WTC11 (cell line): ENCODE results near the gene MORN4. TPM values are rescaled to one million over a fixed set of nuclear protein-coding genes. Genes with fewer than 3 reads are reported as not detected.
A peak's percentile ranks its signal among the peaks of the same experiment; 100 is the strongest.

Source experiments
- ATAC-seq: fragments of 200-7000 bp; cut with Tn5 transposase; 2 replicates; pipeline ENCODE4 v1.10.0; 2021; ENCODE audit warnings: mild to moderate bottlenecking, moderate library complexity
- CTCF ChIA-PET: fragments of 300-600 bp; sonication (Branson Sonifier 250); formaldehyde crosslinking; loops from one replicate; lab custom pipeline; 2021; ENCODE audit warnings: antibody characterized with exemption; lab: Charles Lee
- POLR2A ChIA-PET: fragments of 350-600 bp; sonication (Branson Sonifier 250); formaldehyde crosslinking; loops from one replicate; lab custom pipeline; 2021; ENCODE audit warnings: antibody characterized with exemption; lab: Charles Lee
- DNase-seq: peaks from one replicate; pipeline ENCODE4 v3.0.0; 2021; ENCODE audit warnings: low spot score
- H3K27ac Mint-ChIP-seq: 2 replicates; pipeline ENCODE4 v1.8.0; 2021; ENCODE audit warnings: mixed read lengths
- H3K27me3 Mint-ChIP-seq: 2 replicates; pipeline ENCODE4 v1.8.0; 2021; ENCODE audit warnings: low read depth, mild to moderate bottlenecking, moderate library complexity, mixed read lengths
- H3K36me3 Mint-ChIP-seq: 2 replicates; pipeline ENCODE4 v1.8.0; 2021; ENCODE audit warnings: mixed read lengths
- H3K4me1 Mint-ChIP-seq: 2 replicates; pipeline ENCODE4 v1.8.0; 2022; ENCODE audit warnings: mixed read lengths
- H3K4me3 Mint-ChIP-seq: 2 replicates; pipeline ENCODE4 v1.8.0; 2021; ENCODE audit warnings: mild to moderate bottlenecking, moderate library complexity, mixed read lengths
- H3K9me3 Mint-ChIP-seq: 2 replicates; pipeline ENCODE4 v1.8.0; 2021; ENCODE audit warnings: mixed read lengths
- EMX1 ChIP-seq: fragments of 250-450 bp; sonication (Bioruptor Pico); IDR thresholded peaks from 2 replicates; pipeline ENCODE4 v1.8.0; 2021; ENCODE audit warnings: mild to moderate bottlenecking
- ETV6 ChIP-seq: sonication (generic); formaldehyde crosslinking; IDR thresholded peaks from 2 replicates; pipeline ENCODE4 v1.8.1; 2022; ENCODE audit warnings: mild to moderate bottlenecking, missing genetic modification reagents
- FOXK1 ChIP-seq: sonication (generic); formaldehyde crosslinking; IDR thresholded peaks from 2 replicates; pipeline ENCODE4 v1.8.0; 2022; ENCODE audit warnings: mild to moderate bottlenecking, moderate library complexity, missing genetic modification reagents
- GABPB1 ChIP-seq: sonication (generic); formaldehyde crosslinking; IDR thresholded peaks from 2 replicates; pipeline ENCODE4 v1.8.1; 2023; ENCODE audit warnings: mild to moderate bottlenecking, missing genetic modification reagents
- GTF2I ChIP-seq: fragments of 250-450 bp; sonication (Bioruptor Pico); conservative IDR thresholded peaks from 2 replicates; pipeline ENCODE4 v1.4.0; 2021; ENCODE audit warnings: mild to moderate bottlenecking
- KAT7 ChIP-seq: sonication (generic); formaldehyde crosslinking; IDR thresholded peaks from 2 replicates; pipeline ENCODE4 v1.8.1; 2023; ENCODE audit warnings: missing genetic modification reagents, mild to moderate bottlenecking, borderline replicate concordance
- NR2C2 ChIP-seq: sonication (generic); formaldehyde crosslinking; IDR thresholded peaks from 2 replicates; pipeline ENCODE4 v1.8.0; 2022; ENCODE audit warnings: mild to moderate bottlenecking, missing genetic modification reagents
- NR3C1 ChIP-seq: sonication (generic); formaldehyde crosslinking; conservative IDR thresholded peaks from 2 replicates; pipeline ENCODE4 v1.8.1; 2023; ENCODE audit warnings: low read depth, mild to moderate bottlenecking, missing genetic modification reagents
- OVOL2 ChIP-seq: fragments of 250-450 bp; sonication (Bioruptor Pico); IDR thresholded peaks from 2 replicates; pipeline ENCODE4 v1.9.0; 2021; ENCODE audit warnings: mild to moderate bottlenecking, borderline replicate concordance
- PRRX2 ChIP-seq: fragments of 250-450 bp; sonication (Bioruptor Pico); IDR thresholded peaks from 2 replicates; pipeline ENCODE4 v1.8.0; 2021; ENCODE audit warnings: mild to moderate bottlenecking
- RORB ChIP-seq: fragments of 250-450 bp; sonication (Bioruptor Pico); IDR thresholded peaks from 2 replicates; pipeline ENCODE4 v1.9.0; 2021; ENCODE audit warnings: mild to moderate bottlenecking
- TEAD4 ChIP-seq: sonication (generic); formaldehyde crosslinking; IDR thresholded peaks from 2 replicates; pipeline ENCODE4 v1.8.0; 2022; ENCODE audit warnings: mild to moderate bottlenecking, missing genetic modification reagents
- ZNF232 ChIP-seq: sonication (generic); formaldehyde crosslinking; IDR thresholded peaks from 2 replicates; pipeline ENCODE4 v1.8.0; 2022; ENCODE audit warnings: mild to moderate bottlenecking, missing genetic modification reagents
- total RNA-seq: library from RNA; stranded (reverse); gene quantifications from 3 replicates; pipeline ENCODE4 v1.2.3, GENCODE V29; 2021
- TF ChIP-seq, protein P1 (sequence below): sonication (generic); formaldehyde crosslinking; IDR thresholded peaks from 2 replicates; pipeline ENCODE4 v1.8.1; 2023; ENCODE audit warnings: mild to moderate bottlenecking, missing genetic modification reagents, moderate library complexity
- TF ChIP-seq, protein P2 (sequence below): sonication (generic); formaldehyde crosslinking; IDR thresholded peaks from 2 replicates; pipeline ENCODE4 v1.8.0; 2022; ENCODE audit warnings: mild to moderate bottlenecking, missing genetic modification reagents
- TF ChIP-seq, protein P3 (sequence below): sonication (generic); formaldehyde crosslinking; conservative IDR thresholded peaks from 2 replicates; pipeline ENCODE4 v1.8.1; 2022; ENCODE audit warnings: mild to moderate bottlenecking, missing genetic modification reagents
- TF ChIP-seq, protein P4 (sequence below): sonication (generic); formaldehyde crosslinking; IDR thresholded peaks from 2 replicates; pipeline ENCODE4 v1.8.1; 2023; ENCODE audit warnings: mild to moderate bottlenecking, moderate library complexity, missing genetic modification reagents
- TF ChIP-seq, protein P5 (sequence below): sonication (generic); formaldehyde crosslinking; IDR thresholded peaks from 2 replicates; pipeline ENCODE4 v1.8.0; 2022; ENCODE audit warnings: mild to moderate bottlenecking, missing genetic modification reagents
- TF ChIP-seq, protein P6 (sequence below): sonication (generic); formaldehyde crosslinking; IDR thresholded peaks from 2 replicates; pipeline ENCODE4 v1.8.0; 2023; ENCODE audit warnings: missing genetic modification reagents, mild to moderate bottlenecking, borderline replicate concordance
- TF ChIP-seq, protein P7 (sequence below): sonication (generic); formaldehyde crosslinking; conservative IDR thresholded peaks from 2 replicates; pipeline ENCODE4 v1.8.1; 2023; ENCODE audit warnings: mild to moderate bottlenecking, low read depth, missing genetic modification reagents, moderate library complexity
- TF ChIP-seq, protein P8 (sequence below): fragments of 250-450 bp; sonication (Bioruptor Pico); conservative IDR thresholded peaks from 2 replicates; pipeline ENCODE4 v1.9.0; 2021; ENCODE audit warnings: mild to moderate bottlenecking

MORN4 gene
- total RNA-seq, 1 experiment from 2014 or later, result 21.8 TPM

DNA sequence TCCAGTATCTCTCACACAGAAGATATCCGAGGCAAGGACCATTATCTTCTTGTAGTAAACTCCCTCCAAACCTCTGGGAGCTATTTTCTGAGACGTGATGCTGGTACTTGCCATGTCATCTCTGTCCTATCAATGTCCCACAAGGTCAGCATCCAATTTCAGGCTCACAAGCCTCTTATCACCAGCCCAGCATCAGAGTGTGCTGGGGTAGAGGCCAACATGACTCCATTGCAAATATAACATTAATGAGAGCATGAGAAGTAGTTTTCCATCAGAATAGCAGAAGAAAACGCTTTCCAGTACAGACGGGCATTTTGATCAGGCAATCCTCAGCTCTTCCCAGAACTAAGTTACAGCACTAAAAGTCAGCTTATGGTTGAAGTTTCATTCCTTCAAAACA, 5.6 kb downstream of the MORN4 start:
- H3K27ac Mint-ChIP-seq, result peak overlapping the region; percentile 6; the same call in 1 of the 2 replicates
- ChIA-PET POLR2A (no interaction called here), CTCF (interaction anchor here (0.6 to 1.5 kb wide), 2 partner anchors 56 to 380 kb away, joined by 3 to 7 read pairs; partner anchors contain the start of gene ANKRD2)
- H3K27me3 Mint-ChIP-seq, result no peaks in the 10 kb centered on the region
- H3K36me3 Mint-ChIP-seq, result no peaks in the 10 kb centered on the region
- no peaks in the 10 kb centered on the region for H3K9me3 Mint-ChIP-seq
- H3K4me1 Mint-ChIP-seq, result peaks cover 5% of the 10 kb centered on the region; the same call in 1 of the 2 replicates
- H3K4me3 Mint-ChIP-seq, result no peak overlapping the region
- ATAC-seq (no peak), DNase-seq (no peak)
- TF ChIP-seq EMX1 (CRISPR knock-in tag) (no peak), NR3C1 (CRISPR knock-in tag) (no peak), GABPB1 (CRISPR knock-in tag) (no peak), FOXK1 (no peak)
- TF ChIP-seq, protein P1, sequence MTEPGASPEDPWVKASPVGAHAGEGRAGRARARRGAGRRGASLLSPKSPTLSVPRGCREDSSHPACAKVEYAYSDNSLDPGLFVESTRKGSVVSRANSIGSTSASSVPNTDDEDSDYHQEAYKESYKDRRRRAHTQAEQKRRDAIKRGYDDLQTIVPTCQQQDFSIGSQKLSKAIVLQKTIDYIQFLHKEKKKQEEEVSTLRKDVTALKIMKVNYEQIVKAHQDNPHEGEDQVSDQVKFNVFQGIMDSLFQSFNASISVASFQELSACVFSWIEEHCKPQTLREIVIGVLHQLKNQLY (CRISPR knock-in tag), result no peak
- TF ChIP-seq, protein P2, sequence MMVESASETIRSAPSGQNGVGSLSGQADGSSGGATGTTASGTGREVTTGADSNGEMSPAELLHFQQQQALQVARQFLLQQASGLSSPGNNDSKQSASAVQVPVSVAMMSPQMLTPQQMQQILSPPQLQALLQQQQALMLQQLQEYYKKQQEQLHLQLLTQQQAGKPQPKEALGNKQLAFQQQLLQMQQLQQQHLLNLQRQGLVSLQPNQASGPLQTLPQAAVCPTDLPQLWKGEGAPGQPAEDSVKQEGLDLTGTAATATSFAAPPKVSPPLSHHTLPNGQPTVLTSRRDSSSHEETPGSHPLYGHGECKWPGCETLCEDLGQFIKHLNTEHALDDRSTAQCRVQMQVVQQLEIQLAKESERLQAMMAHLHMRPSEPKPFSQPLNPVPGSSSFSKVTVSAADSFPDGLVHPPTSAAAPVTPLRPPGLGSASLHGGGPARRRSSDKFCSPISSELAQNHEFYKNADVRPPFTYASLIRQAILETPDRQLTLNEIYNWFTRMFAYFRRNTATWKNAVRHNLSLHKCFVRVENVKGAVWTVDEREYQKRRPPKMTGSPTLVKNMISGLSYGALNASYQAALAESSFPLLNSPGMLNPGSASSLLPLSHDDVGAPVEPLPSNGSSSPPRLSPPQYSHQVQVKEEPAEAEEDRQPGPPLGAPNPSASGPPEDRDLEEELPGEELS (CRISPR knock-in tag), result no peak
- TF ChIP-seq, protein P3, sequence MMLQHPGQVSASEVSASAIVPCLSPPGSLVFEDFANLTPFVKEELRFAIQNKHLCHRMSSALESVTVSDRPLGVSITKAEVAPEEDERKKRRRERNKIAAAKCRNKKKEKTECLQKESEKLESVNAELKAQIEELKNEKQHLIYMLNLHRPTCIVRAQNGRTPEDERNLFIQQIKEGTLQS, result no peak

DNA sequence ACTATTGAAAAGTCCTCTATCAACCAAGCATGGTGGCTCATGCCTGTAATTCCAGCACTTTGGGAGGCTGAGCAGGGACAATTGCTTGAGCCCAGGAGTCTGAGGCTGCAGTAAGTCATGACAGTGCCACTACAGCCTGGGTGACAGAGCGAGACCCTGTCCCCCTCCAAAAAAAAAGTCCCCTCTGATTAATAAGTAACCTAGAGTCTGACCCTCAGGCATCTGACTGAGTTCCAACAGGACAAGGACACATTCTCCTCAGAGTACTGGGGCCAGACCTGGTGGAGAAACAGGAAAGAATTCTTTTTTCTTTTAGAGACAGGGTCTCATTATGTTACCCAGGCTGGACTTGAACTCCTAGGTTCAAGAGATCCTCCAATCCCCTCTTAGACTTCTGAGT, 10.0 kb downstream of the MORN4 start:
- POLR2A ChIA-PET, result no interaction called here
- Mint-ChIP-seq H3K9me3 (no peaks in the 10 kb centered on the region), H3K4me3 (no peak overlapping the region), H3K4me1 (no peaks in the 10 kb centered on the region), H3K27me3 (no peaks in the 10 kb centered on the region), H3K36me3 (no peaks in the 10 kb centered on the region), H3K27ac (no peak overlapping the region)
- DNase-seq (no peak), ATAC-seq (no peak)
- TF ChIP-seq ZNF232 (CRISPR knock-in tag) (no peak), TEAD4 (no peak), KAT7 (CRISPR knock-in tag) (no peak), NR2C2 (CRISPR knock-in tag) (no peak), PRRX2 (CRISPR knock-in tag) (no peak), RORB (no peak), ETV6 (no peak), GTF2I (CRISPR knock-in tag) (no peak), OVOL2 (CRISPR knock-in tag) (no peak)
- TF ChIP-seq, protein P4, sequence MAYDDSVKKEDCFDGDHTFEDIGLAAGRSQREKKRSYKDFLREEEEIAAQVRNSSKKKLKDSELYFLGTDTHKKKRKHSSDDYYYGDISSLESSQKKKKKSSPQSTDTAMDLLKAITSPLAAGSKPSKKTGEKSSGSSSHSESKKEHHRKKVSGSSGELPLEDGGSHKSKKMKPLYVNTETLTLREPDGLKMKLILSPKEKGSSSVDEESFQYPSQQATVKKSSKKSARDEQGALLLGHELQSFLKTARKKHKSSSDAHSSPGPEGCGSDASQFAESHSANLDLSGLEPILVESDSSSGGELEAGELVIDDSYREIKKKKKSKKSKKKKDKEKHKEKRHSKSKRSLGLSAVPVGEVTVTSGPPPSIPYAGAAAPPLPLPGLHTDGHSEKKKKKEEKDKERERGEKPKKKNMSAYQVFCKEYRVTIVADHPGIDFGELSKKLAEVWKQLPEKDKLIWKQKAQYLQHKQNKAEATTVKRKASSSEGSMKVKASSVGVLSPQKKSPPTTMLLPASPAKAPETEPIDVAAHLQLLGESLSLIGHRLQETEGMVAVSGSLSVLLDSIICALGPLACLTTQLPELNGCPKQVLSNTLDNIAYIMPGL, result no peak
- TF ChIP-seq, protein P5, sequence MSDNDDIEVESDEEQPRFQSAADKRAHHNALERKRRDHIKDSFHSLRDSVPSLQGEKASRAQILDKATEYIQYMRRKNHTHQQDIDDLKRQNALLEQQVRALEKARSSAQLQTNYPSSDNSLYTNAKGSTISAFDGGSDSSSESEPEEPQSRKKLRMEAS (CRISPR knock-in tag), result no peak
- TF ChIP-seq, protein P6, sequence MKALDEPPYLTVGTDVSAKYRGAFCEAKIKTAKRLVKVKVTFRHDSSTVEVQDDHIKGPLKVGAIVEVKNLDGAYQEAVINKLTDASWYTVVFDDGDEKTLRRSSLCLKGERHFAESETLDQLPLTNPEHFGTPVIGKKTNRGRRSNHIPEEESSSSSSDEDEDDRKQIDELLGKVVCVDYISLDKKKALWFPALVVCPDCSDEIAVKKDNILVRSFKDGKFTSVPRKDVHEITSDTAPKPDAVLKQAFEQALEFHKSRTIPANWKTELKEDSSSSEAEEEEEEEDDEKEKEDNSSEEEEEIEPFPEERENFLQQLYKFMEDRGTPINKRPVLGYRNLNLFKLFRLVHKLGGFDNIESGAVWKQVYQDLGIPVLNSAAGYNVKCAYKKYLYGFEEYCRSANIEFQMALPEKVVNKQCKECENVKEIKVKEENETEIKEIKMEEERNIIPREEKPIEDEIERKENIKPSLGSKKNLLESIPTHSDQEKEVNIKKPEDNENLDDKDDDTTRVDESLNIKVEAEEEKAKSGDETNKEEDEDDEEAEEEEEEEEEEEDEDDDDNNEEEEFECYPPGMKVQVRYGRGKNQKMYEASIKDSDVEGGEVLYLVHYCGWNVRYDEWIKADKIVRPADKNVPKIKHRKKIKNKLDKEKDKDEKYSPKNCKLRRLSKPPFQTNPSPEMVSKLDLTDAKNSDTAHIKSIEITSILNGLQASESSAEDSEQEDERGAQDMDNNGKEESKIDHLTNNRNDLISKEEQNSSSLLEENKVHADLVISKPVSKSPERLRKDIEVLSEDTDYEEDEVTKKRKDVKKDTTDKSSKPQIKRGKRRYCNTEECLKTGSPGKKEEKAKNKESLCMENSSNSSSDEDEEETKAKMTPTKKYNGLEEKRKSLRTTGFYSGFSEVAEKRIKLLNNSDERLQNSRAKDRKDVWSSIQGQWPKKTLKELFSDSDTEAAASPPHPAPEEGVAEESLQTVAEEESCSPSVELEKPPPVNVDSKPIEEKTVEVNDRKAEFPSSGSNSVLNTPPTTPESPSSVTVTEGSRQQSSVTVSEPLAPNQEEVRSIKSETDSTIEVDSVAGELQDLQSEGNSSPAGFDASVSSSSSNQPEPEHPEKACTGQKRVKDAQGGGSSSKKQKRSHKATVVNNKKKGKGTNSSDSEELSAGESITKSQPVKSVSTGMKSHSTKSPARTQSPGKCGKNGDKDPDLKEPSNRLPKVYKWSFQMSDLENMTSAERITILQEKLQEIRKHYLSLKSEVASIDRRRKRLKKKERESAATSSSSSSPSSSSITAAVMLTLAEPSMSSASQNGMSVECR (CRISPR knock-in tag), result no peak
- TF ChIP-seq, protein P7, sequence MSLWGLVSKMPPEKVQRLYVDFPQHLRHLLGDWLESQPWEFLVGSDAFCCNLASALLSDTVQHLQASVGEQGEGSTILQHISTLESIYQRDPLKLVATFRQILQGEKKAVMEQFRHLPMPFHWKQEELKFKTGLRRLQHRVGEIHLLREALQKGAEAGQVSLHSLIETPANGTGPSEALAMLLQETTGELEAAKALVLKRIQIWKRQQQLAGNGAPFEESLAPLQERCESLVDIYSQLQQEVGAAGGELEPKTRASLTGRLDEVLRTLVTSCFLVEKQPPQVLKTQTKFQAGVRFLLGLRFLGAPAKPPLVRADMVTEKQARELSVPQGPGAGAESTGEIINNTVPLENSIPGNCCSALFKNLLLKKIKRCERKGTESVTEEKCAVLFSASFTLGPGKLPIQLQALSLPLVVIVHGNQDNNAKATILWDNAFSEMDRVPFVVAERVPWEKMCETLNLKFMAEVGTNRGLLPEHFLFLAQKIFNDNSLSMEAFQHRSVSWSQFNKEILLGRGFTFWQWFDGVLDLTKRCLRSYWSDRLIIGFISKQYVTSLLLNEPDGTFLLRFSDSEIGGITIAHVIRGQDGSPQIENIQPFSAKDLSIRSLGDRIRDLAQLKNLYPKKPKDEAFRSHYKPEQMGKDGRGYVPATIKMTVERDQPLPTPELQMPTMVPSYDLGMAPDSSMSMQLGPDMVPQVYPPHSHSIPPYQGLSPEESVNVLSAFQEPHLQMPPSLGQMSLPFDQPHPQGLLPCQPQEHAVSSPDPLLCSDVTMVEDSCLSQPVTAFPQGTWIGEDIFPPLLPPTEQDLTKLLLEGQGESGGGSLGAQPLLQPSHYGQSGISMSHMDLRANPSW (CRISPR knock-in tag), result no peak
- TF ChIP-seq, protein P8, sequence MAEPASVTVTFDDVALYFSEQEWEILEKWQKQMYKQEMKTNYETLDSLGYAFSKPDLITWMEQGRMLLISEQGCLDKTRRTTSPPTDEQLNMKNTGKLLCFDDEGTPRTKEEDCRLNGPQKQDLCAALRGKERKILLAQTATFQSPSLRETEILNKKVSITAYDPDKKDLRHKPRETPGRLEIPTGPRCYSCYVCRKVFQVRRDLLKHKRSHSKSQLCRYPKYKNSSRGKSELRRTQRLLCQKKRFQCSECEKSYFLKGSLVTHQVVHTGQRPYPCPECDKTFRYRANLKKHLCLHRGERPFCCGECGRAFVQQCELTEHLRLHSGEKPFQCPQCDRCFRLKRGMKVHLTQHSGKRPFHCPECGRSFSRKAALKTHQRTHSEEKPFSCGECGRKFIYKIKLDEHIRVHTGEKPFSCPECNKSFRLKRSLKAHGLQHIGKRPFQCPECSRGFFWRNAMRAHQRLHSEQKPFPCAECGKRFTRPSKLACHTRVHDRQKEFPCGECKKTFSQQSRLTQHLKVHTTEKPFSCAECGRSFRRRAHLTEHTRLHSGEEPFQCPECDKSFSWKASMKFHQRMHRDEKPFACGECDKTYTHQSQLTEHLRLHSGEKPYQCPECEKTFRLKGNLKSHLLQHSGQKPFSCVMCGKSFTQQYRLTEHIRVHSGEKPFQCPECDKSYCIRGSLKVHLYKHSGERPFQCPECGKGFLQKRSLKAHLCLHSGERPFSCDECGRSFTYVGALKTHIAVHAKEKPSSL (CRISPR knock-in tag), result no peak
- CTCF ChIA-PET, result interaction anchor here (1.1 to 2.2 kb wide), 2 partner anchors 11 to 168 kb away, joined by 3 to 7 read pairs; no protein-coding TSS in a partner anchor
